Posterior vena cava (tissue), 2 donors: Measurements from ENCODE around the gene TMTC3. TPM values are rescaled to one million over a fixed set of nuclear protein-coding genes. Genes with fewer than 3 reads are reported as not detected.
"Not testable (repeated sequence)": the region's sequence is repeated elsewhere in the genome, so short reads cannot be mapped to it uniquely, and the experiment has no call there.

Source experiments
- DNase-seq: peaks from one replicate; pipeline ENCODE4 v3.0.0-alpha.2; 2020; ENCODE audit warnings: low spot score
- intact Hi-C, 2 donors: fragments of 100-400 bp; cut with DNase I; formaldehyde crosslinking; loops; one replicate each; pipeline versions ENCODE4 v1.14.1 to v1.14.2; 2022 to 2023
- long read RNA-seq, 2 donors: library from polyadenylated mRNA; unstranded; transcript quantifications; one replicate each; pipeline ENCODE4 v2.0.0, GENCODE V29; 2020 to 2021
- total RNA-seq, 2 donors: library from RNA; stranded (reverse); fragmentation: NEBNext Ultra II Directional; extraction: Animal tissue kit (Norgen Biotek cat#: 25700); gene quantifications; one replicate each; pipeline ENCODE4 v1.2.1, GENCODE V29; 2021
- donor health status: DM: yes; HTN: yes; CAD: no.
- donor health status: DM: yes; HTN: yes; CAD: no.

Gene TMTC3
- 10 to 100 TPM; 26.3 to 29.2 TPM for total RNA-seq
- long read RNA-seq, donor 1, partial matches to known transcripts, result 3 of 6 reads
- long read RNA-seq, donor 1, other reads (novel, unspliced or antisense), result 3 of 6 reads
- long read RNA-seq, donor 2, full-length matches to known transcripts, result 2 of 2 reads
- long read RNA-seq, donor 2, partial matches to known transcripts, result 0 of 2 reads
- long read RNA-seq, donor 2, other reads (novel, unspliced or antisense), result 0 of 2 reads

GRCh38 chr12:88141774-88142609, at the start of gene TMTC3, which contains the start of gene CEP290:
Gene TMTC3, plus strand, starts transcription at chr12:88142307. Its CDS starts 6,009 bp downstream, at chr12:88148316.
Gene CEP290, minus strand, starts transcription at chr12:88142088. Its CDS starts 781 bp downstream, at chr12:88141307.
- peak; percentile 97 for DNase-seq
- intact Hi-C loops, result no loop called here

- no peak for DNase-seq
Measured at GRCh38 chr12:88092771-88093170, 49.3 kb upstream of the TMTC3 start.

GRCh38 chr12:88093573-88093972, 48.5 kb upstream of the TMTC3 start:
- intact Hi-C loops, result no loop called here
- DNase-seq, result no peak

More at GRCh38 chr12:88092771-88093170, 49.3 kb upstream of the TMTC3 start:
- intact Hi-C loops, result no loop called here

- intact Hi-C loops, result no loop called here
Measured at GRCh38 chr12:88108021-88108420, 34.1 kb upstream of the TMTC3 start.

GRCh38 chr12:88111074-88111652, 30.9 kb upstream of the TMTC3 start:
- DNase-seq, result no peak
- intact Hi-C loops, result no loop called here

More at GRCh38 chr12:88108021-88108420, 34.1 kb upstream of the TMTC3 start:
- no peak for DNase-seq

- intact Hi-C loops, result no loop called here
- DNase-seq, result no peak
Measured at GRCh38 chr12:88113871-88114270, 28.2 kb upstream of the TMTC3 start.

GRCh38 chr12:88122666-88123065, 19.4 kb upstream of the TMTC3 start:
- intact Hi-C loops, result no loop called here
- DNase-seq, result no peak

GRCh38 chr12:88127099-88127498, 15.0 kb upstream of the TMTC3 start:
- intact Hi-C loops, result no loop called here
- no peak for DNase-seq

GRCh38 chr12:88127855-88128254, 14.3 kb upstream of the TMTC3 start:
- intact Hi-C loops, result no loop called here
- DNase-seq, result no peak

GRCh38 chr12:88132392-88132791, 9.7 kb upstream of the TMTC3 start:
- intact Hi-C loops, result no loop called here
- DNase-seq, result no peak

GRCh38 chr12:88133181-88133580, 8.9 kb upstream of the TMTC3 start:
- intact Hi-C loops, DNase-seq: not testable (repeated sequence)

- intact Hi-C loops, DNase-seq: not testable (repeated sequence)
Measured at GRCh38 chr12:88139711-88140110, 2.4 kb upstream of the TMTC3 start.

- peak; percentile 57 for DNase-seq
Measured at GRCh38 chr12:88141425-88141773, 708 bp upstream of the TMTC3 start.

GRCh38 chr12:88142610-88142991, 494 bp downstream of the TMTC3 start:
- intact Hi-C loops, result no loop called here
- DNase-seq, result peak; percentile 83

More at GRCh38 chr12:88141425-88141773, 708 bp upstream of the TMTC3 start:
- intact Hi-C loops, result no loop called here

GRCh38 chr12:88144037-88144436, 1.9 kb downstream of the TMTC3 start:
- no peak for DNase-seq
- intact Hi-C loops, result no loop called here

- intact Hi-C loops, result no loop called here
- DNase-seq, result no peak
Measured at GRCh38 chr12:88144546-88145468, 2.7 kb downstream of the TMTC3 start.

- intact Hi-C loops, result no loop called here
- DNase-seq, result no peak
Measured at GRCh38 chr12:88145567-88146505, 3.7 kb downstream of the TMTC3 start.

- intact Hi-C loops, result no loop called here
Measured at GRCh38 chr12:88150063-88150462, 8.0 kb downstream of the TMTC3 start.

More at GRCh38 chr12:88150063-88150462, 8.0 kb downstream of the TMTC3 start:
- no peak for DNase-seq
